ENCODE measurements around the gene SEMA4B. TPM values are rescaled to one million over a fixed set of nuclear protein-coding genes. Genes with fewer than 3 reads are reported as not detected.

Gene SEMA4B
- total RNA-seq (2.1 TPM), polyA plus RNA-seq (ENCODE audit: insufficient read depth in 1 of 8, insufficient read length in 8 of 8, low replicate concordance in 1 of 8) (1 to 10 TPM; 4.8 to 9.6 (median 7.4) TPM)
- long read RNA-seq, donor 1 = 0 reads
- long read RNA-seq, donor 2 = 0 reads
- long read RNA-seq, donor 3, partial matches to known transcripts = 0 of 3 reads
- long read RNA-seq, donor 3, other reads (novel, unspliced or antisense) = 0 of 3 reads
- long read RNA-seq, donor 4, partial matches to known transcripts = 0 of 2 reads
- long read RNA-seq, donor 4, other reads (novel, unspliced or antisense) = 0 of 2 reads
- long read RNA-seq, donor 5, partial matches to known transcripts = 0 of 1 reads
- long read RNA-seq, donor 5, other reads (novel, unspliced or antisense) = 0 of 1 reads
- long read RNA-seq, donor 6, partial matches to known transcripts = 0 of 2 reads
- long read RNA-seq, donor 6, other reads (novel, unspliced or antisense) = 0 of 2 reads
- long read RNA-seq, donor 7 = 0 reads
- long read RNA-seq, donor 8 = 0 reads
- long read RNA-seq, donor 9 = 0 reads
- long read RNA-seq, donor 10, partial matches to known transcripts = 0 of 1 reads
- long read RNA-seq, donor 10, other reads (novel, unspliced or antisense) = 0 of 1 reads
- long read RNA-seq, donor 11, partial matches to known transcripts = 0 of 1 reads
- long read RNA-seq, donor 11, other reads (novel, unspliced or antisense) = 0 of 1 reads

GRCh38 chr15:90201130-90201943, at the start of gene SEMA4B:
SEMA4B (plus strand) TSS chr15:90201330; CDS start chr15:90201579, 249 bp downstream.
- H3K36me3 ChIP-seq (ENCODE audit: control insufficient read depth, insufficient read depth, low read length) = no peaks in the 10 kb centered on the region
- peak within 1 kb of the TSS; percentile 68 for H3K4me3 ChIP-seq (ENCODE audit: low read length)
- WGBS (ENCODE audit: insufficient coverage) = under 1% methylated on average over 79 of the region's 88 CpGs
- H3K9me3 ChIP-seq (replicated peaks; ENCODE audit: control insufficient read depth, low read depth, low read length) = no peaks in the 10 kb centered on the region
- DNase-seq = peak; percentile 83
- H3K27me3 ChIP-seq (ENCODE audit: control insufficient read depth, insufficient read depth, low read length) = peaks cover 5% of the 10 kb centered on the region
- H3K27ac ChIP-seq (ENCODE audit: low read length) = no peak within 1 kb of the TSS
- H3K4me1 ChIP-seq (ENCODE audit: control insufficient read depth, insufficient read depth, low read length) = peaks cover 24% of the 10 kb centered on the region

DNA sequence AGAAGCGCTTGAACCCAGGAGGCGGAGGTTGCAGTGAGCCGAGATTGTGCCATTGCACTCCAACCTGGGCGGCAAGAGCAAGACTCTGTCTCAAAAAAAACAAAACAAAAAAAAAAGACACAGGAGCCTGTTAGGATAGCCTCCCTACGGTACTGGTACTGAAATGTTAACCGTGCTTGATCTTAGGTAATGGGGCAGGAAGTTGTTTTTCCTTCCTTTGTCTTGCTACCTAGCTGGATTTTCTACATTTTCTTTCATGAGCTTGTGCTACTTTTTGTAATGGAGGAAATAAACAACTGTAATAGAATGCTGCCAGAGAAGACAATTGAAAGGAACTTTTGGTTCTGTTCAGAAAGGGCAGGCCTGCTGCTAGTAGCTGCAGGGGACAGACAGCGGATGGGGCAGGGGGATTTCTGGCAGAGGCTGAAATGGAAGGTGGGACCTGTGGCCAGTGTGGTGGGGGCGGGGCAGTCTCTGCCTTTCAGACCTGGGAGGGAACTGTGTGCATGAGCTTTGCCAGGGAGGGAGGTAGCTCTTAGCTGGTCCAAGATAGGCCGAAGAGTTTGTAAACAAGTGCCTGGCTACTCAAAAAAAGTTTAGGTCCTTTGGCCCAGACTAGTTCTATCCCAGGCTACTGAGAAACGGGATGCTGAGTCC, 49.0 kb upstream of the SEMA4B start:
- no peaks in the 10 kb centered on the region for H3K27me3 ChIP-seq (ENCODE audit: control insufficient read depth, insufficient read depth, low read length)
- DNase-seq = no peak
- no peak overlapping the region for H3K4me3 ChIP-seq (ENCODE audit: low read length)
- WGBS (ENCODE audit: insufficient coverage) = 55% methylated on average over 4 of the region's 10 CpGs
- no peak overlapping the region for H3K27ac ChIP-seq (ENCODE audit: low read length)
- H3K9me3 ChIP-seq (replicated peaks; ENCODE audit: control insufficient read depth, low read depth, low read length) = no peaks in the 10 kb centered on the region
- H3K36me3 ChIP-seq (ENCODE audit: control insufficient read depth, insufficient read depth, low read length) = no peaks in the 10 kb centered on the region
- no peaks in the 10 kb centered on the region for H3K4me1 ChIP-seq (ENCODE audit: control insufficient read depth, insufficient read depth, low read length)

- Histone ChIP-seq H3K4me1 (ENCODE audit: control insufficient read depth, insufficient read depth, low read length) (peaks cover 8% of the 10 kb centered on the region), H3K27ac (ENCODE audit: low read length) (no peak overlapping the region), H3K9me3 (replicated peaks; ENCODE audit: control insufficient read depth, low read depth, low read length) (no peaks in the 10 kb centered on the region), H3K4me3 (ENCODE audit: low read length) (no peak overlapping the region), H3K27me3 (ENCODE audit: control insufficient read depth, insufficient read depth, low read length) (no peaks in the 10 kb centered on the region), H3K36me3 (ENCODE audit: control insufficient read depth, insufficient read depth, low read length) (no peaks in the 10 kb centered on the region)
- peak; percentile 26 for DNase-seq
- 61% methylated on average over 4 of the region's 6 CpGs for WGBS (ENCODE audit: insufficient coverage)
Measured at GRCh38 chr15:90153658-90154057, 47.5 kb upstream of the SEMA4B start.

- H3K4me1 ChIP-seq (ENCODE audit: control insufficient read depth, insufficient read depth, low read length) = peaks cover 8% of the 10 kb centered on the region
- WGBS (ENCODE audit: insufficient coverage) = 79% methylated on average over 2 of the region's 5 CpGs
- H3K27ac ChIP-seq (ENCODE audit: low read length) = no peak overlapping the region
- H3K27me3 ChIP-seq (ENCODE audit: control insufficient read depth, insufficient read depth, low read length) = no peaks in the 10 kb centered on the region
- DNase-seq = no peak
- H3K9me3 ChIP-seq (replicated peaks; ENCODE audit: control insufficient read depth, low read depth, low read length) = no peaks in the 10 kb centered on the region
- H3K36me3 ChIP-seq (ENCODE audit: control insufficient read depth, insufficient read depth, low read length) = no peaks in the 10 kb centered on the region
- H3K4me3 ChIP-seq (ENCODE audit: low read length) = no peak overlapping the region
Measured at GRCh38 chr15:90154246-90154645, 46.9 kb upstream of the SEMA4B start.

DNA sequence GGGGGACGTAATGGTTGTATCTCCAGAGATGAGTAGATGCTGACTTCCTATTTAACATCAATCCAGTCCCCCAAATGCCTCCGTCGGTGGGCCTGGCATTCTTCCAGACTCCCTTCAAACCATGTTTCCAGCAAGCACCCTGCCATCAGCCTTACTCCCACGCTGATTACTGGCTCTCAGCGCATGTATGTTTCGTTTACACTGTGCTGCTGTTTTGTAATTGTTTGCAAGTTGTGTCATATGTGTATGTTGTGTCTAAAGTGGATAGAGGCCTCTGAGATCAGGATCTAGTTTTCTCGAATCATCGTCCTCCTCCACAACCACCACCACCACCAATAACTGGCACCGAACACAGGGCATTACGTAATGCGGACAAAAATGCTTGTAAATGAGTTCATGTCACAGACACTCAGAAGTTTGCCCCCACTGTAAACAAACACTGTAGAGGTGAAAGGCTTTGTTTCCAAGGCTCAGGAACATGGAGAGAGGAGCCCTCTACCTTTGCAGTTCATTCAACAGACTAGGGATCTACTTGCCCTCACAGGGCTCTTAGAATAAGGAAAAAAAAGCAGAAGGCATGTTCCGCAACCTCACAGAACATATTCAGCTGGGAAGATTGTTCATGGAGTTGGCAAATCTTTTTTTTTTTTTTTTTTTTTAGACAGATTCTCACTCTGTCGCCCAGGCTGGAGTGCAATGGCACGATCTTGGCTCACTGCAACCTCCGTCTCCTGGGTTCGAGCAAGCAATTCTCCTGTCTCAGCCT, 46.1 kb upstream of the SEMA4B start:
- Histone ChIP-seq H3K27ac (ENCODE audit: low read length) (no peak overlapping the region), H3K27me3 (ENCODE audit: control insufficient read depth, insufficient read depth, low read length) (no peaks in the 10 kb centered on the region), H3K4me3 (ENCODE audit: low read length) (no peak overlapping the region), H3K9me3 (replicated peaks; ENCODE audit: control insufficient read depth, low read depth, low read length) (no peaks in the 10 kb centered on the region), H3K36me3 (ENCODE audit: control insufficient read depth, insufficient read depth, low read length) (no peaks in the 10 kb centered on the region), H3K4me1 (ENCODE audit: control insufficient read depth, insufficient read depth, low read length) (peaks cover 8% of the 10 kb centered on the region)
- 82% methylated on average over 5 of the region's 16 CpGs for WGBS (ENCODE audit: insufficient coverage)
- no peak for DNase-seq

DNA sequence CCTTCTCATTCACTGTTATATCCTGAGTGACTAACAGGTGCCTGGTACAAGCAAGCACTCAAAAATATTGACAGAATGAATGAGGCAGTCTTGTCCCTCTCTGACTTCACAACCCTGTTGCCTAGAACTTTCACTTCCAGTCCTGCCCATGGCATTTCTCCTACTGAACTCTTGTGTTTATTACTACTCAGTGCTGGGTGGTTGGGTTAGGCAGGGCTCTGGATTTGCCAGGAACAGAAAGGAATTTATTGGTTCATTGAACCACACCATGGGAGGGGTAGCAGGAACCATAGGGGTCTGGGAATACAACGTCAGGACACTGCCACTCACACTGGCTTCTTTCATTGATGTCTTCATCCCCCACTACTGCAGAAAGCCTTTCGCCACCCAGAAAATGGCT, 41.9 kb upstream of the SEMA4B start:
- Histone ChIP-seq H3K9me3 (replicated peaks; ENCODE audit: control insufficient read depth, low read depth, low read length) (no peaks in the 10 kb centered on the region), H3K36me3 (ENCODE audit: control insufficient read depth, insufficient read depth, low read length) (no peaks in the 10 kb centered on the region), H3K27ac (ENCODE audit: low read length) (no peak overlapping the region), H3K4me1 (ENCODE audit: control insufficient read depth, insufficient read depth, low read length) (peaks cover 8% of the 10 kb centered on the region), H3K27me3 (ENCODE audit: control insufficient read depth, insufficient read depth, low read length) (no peaks in the 10 kb centered on the region), H3K4me3 (ENCODE audit: low read length) (no peak overlapping the region)
- DNase-seq = no peak
- 78% methylated on average over 2 of the region's 2 CpGs for WGBS (ENCODE audit: insufficient coverage)

- H3K4me3 ChIP-seq (ENCODE audit: low read length) = no peak overlapping the region
- no peaks in the 10 kb centered on the region for H3K9me3 ChIP-seq (replicated peaks; ENCODE audit: control insufficient read depth, low read depth, low read length)
- H3K27ac ChIP-seq (ENCODE audit: low read length) = no peak overlapping the region
- peaks cover 8% of the 10 kb centered on the region for H3K4me1 ChIP-seq (ENCODE audit: control insufficient read depth, insufficient read depth, low read length)
- H3K36me3 ChIP-seq (ENCODE audit: control insufficient read depth, insufficient read depth, low read length) = no peaks in the 10 kb centered on the region
- no peak for DNase-seq
- WGBS (ENCODE audit: insufficient coverage) = 53% methylated on average over 8 of the region's 14 CpGs
- H3K27me3 ChIP-seq (ENCODE audit: control insufficient read depth, insufficient read depth, low read length) = no peaks in the 10 kb centered on the region
Measured at GRCh38 chr15:90160781-90161727, 40.1 kb upstream of the SEMA4B start.

DNA sequence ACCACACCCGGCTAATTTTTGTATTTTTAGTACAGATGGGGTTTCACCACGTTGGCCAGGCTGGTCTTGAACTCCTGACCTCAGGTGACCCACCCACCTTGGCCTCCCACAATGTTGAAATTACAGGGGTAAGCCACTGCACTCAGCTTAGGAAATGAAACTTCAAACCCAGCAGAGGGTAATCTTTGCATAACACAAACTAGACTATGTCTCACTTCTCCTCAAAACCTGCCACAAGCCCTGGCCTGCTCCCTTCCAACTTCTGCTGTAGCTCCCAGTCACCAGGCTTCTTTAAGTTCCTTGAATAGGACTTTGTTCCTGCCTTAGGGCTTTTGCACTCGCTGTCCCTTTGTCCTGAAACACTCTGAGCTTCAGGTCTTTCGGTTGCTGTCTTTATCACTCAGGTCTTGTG, 39.2 kb upstream of the SEMA4B start:
- no peaks in the 10 kb centered on the region for H3K27me3 ChIP-seq (ENCODE audit: control insufficient read depth, insufficient read depth, low read length)
- 73% methylated on average over 3 of the region's 4 CpGs for WGBS (ENCODE audit: insufficient coverage)
- no peak overlapping the region for H3K27ac ChIP-seq (ENCODE audit: low read length)
- no peak overlapping the region for H3K4me3 ChIP-seq (ENCODE audit: low read length)
- no peaks in the 10 kb centered on the region for H3K9me3 ChIP-seq (replicated peaks; ENCODE audit: control insufficient read depth, low read depth, low read length)
- peaks cover 8% of the 10 kb centered on the region for H3K4me1 ChIP-seq (ENCODE audit: control insufficient read depth, insufficient read depth, low read length)
- DNase-seq = no peak
- H3K36me3 ChIP-seq (ENCODE audit: control insufficient read depth, insufficient read depth, low read length) = no peaks in the 10 kb centered on the region

All from muscle of leg (tissue), 16 donors.